Thymus (tissue), 11 donors: ENCODE results near the gene TSNAXIP1. TPM values are rescaled to one million over a fixed set of nuclear protein-coding genes. Genes with fewer than 3 reads are reported as not detected.
A peak's percentile ranks its signal among the peaks of the same experiment; 100 is the strongest.

Experiments
- DNase-seq, 9 donors: peaks; one replicate each; pipeline ENCODE4 v3.0.0-alpha.2; 2013; ENCODE audit warnings: low spot score in 9 of 9, low read depth in 6 of 9, missing footprints in 1 of 9
- H3K27ac ChIP-seq, 2 donors: one replicate each; pipeline ENCODE4 v1.5.1; 2013; ENCODE audit warnings: control low read depth in 1 of 2, low read depth in 1 of 2, low read length in 1 of 2, mild to moderate bottlenecking in 1 of 2, moderate library complexity in 1 of 2
- H3K27me3 ChIP-seq, 2 donors: one replicate each; pipeline ENCODE4 v1.5.1; 2013; ENCODE audit warnings: low read length in 1 of 2; ENCODE audit not compliant: control insufficient read depth in 2 of 2, insufficient read depth in 1 of 2
- H3K36me3 ChIP-seq, 2 donors: one replicate each; pipeline ENCODE4 v1.5.1; 2013; ENCODE audit warnings: low read length in 1 of 2, mild to moderate bottlenecking in 1 of 2, moderate library complexity in 1 of 2; ENCODE audit not compliant: control insufficient read depth in 2 of 2, insufficient read depth in 2 of 2
- H3K4me1 ChIP-seq, 2 donors: one replicate each; pipeline ENCODE4 v1.5.1; 2013; ENCODE audit warnings: low read length in 2 of 2; ENCODE audit not compliant: control insufficient read depth in 2 of 2, insufficient read depth in 2 of 2
- H3K4me3 ChIP-seq, 2 donors: one replicate each; pipeline ENCODE4 v1.5.1; 2013; ENCODE audit warnings: low read length in 2 of 2, control low read depth in 1 of 2, mild to moderate bottlenecking in 1 of 2
- H3K9me3 ChIP-seq, 2 donors: one replicate each; pipeline ENCODE4 v1.5.1; 2013; ENCODE audit warnings: low read length in 1 of 2, mild to moderate bottlenecking in 1 of 2; ENCODE audit not compliant: control insufficient read depth in 2 of 2, insufficient read depth in 1 of 2
- WGBS: extraction: QIAGEN DNeasy Blood & Tissue Kit; methylation state at CpG from one replicate; pipeline ENCODE4 v1.1.7; 2013; 5-methylcytosine and 5-hydroxymethylcytosine counted together
- polyA plus RNA-seq: library from polyadenylated mRNA; stranded (reverse); fragments of 200-250 nt; gene quantifications from one replicate; pipeline ENCODE4 v1.2.3, GENCODE V29; 2013
- total RNA-seq: library from RNA; stranded (reverse); fragments of 120-200 nt; gene quantifications from one replicate; pipeline ENCODE4 v1.2.4, GENCODE V29; 2013
- donor health status: healthy.

Gene TSNAXIP1
- total and polyA plus RNA-seq, 2 donors: 0.76 to 2.0 TPM

GRCh38 chr16:67846063-67846319 is 39.3 kb downstream of the TSNAXIP1 start:
- DNase-seq: no peak
- Histone ChIP-seq H3K9me3 (peaks cover 0 to 9% of the 10 kb centered on the region in 2 donors), H3K4me3 (peak overlapping the region; percentile 86 to 94), H3K27ac (peak overlapping the region; percentile 89 to 97), H3K27me3 (no peaks in the 10 kb centered on the region), H3K4me1 (peaks cover 32 to 61% of the 10 kb centered on the region in 2 donors), H3K36me3 (peaks cover 0 to 3% of the 10 kb centered on the region in 2 donors)
- WGBS: 33% methylated on average over 2 of the region's 2 CpGs

- DNase-seq: peak; percentile 83 to 99 (median 96)
- Histone ChIP-seq H3K36me3 (peaks cover 0 to 3% of the 10 kb centered on the region in 2 donors), H3K4me1 (peaks cover 32 to 57% of the 10 kb centered on the region in 2 donors), H3K4me3 (peak within 1 kb of the TSS; percentile 86 to 94), H3K27ac (peak within 1 kb of the TSS; percentile 89 to 97), H3K9me3 (peaks cover 0 to 9% of the 10 kb centered on the region in 2 donors), H3K27me3 (no peaks in the 10 kb centered on the region)
- under 1% methylated on average over 57 of the region's 57 CpGs for WGBS
Observed at GRCh38 chr16:67846320-67847063, 39.8 kb downstream of the TSNAXIP1 start, which contains the start of gene NUTF2. Gene NUTF2 (plus strand): TSS chr16:67846933. CDS start chr16:67865131, 18,198 bp downstream.

GRCh38 chr16:67847064-67847861 is 40.6 kb downstream of the TSNAXIP1 start, which contains the start of gene CENPT:
Gene CENPT (minus strand): TSS chr16:67847693. CDS start chr16:67833859, 13,834 bp downstream.
- Histone ChIP-seq H3K4me1 (peaks cover 32 to 54% of the 10 kb centered on the region in 2 donors), H3K27ac (peak within 1 kb of the TSS; percentile 89 to 97), H3K9me3 (peaks cover 0 to 9% of the 10 kb centered on the region in 2 donors), H3K27me3 (no peaks in the 10 kb centered on the region), H3K36me3 (peaks cover 0 to 3% of the 10 kb centered on the region in 2 donors), H3K4me3 (peak within 1 kb of the TSS; percentile 86 to 94)
- under 1% methylated on average over 62 of the region's 62 CpGs for WGBS
- no peak for DNase-seq

GRCh38 chr16:67848118-67848517 is 41.4 kb downstream of the TSNAXIP1 start:
- no peak for DNase-seq
- H3K4me3 ChIP-seq: peak overlapping the region; percentile 2 to 94
- peaks cover 0 to 9% of the 10 kb centered on the region in 2 donors for H3K9me3 ChIP-seq
- no peaks in the 10 kb centered on the region for H3K27me3 ChIP-seq
- WGBS: 98% methylated on average over 11 of the region's 11 CpGs
- peaks cover 0 to 3% of the 10 kb centered on the region in 2 donors for H3K36me3 ChIP-seq
- peaks cover 32 to 50% of the 10 kb centered on the region in 2 donors for H3K4me1 ChIP-seq
- H3K27ac ChIP-seq: no peak overlapping the region

- H3K27ac ChIP-seq: no peak overlapping the region
- WGBS: 96% methylated on average over 3 of the region's 3 CpGs
- H3K9me3 ChIP-seq: no peaks in the 10 kb centered on the region
- DNase-seq: no peak
- no peak overlapping the region for H3K4me3 ChIP-seq
- H3K36me3 ChIP-seq: peaks cover 2 to 4% of the 10 kb centered on the region in 2 donors
- peaks cover 0 to 5% of the 10 kb centered on the region in 2 donors for H3K4me1 ChIP-seq
- no peaks in the 10 kb centered on the region for H3K27me3 ChIP-seq
Observed at GRCh38 chr16:67853670-67854069, 47.0 kb downstream of the TSNAXIP1 start.

- H3K4me1 ChIP-seq: peaks cover 0 to 2% of the 10 kb centered on the region in 2 donors
- no peaks in the 10 kb centered on the region for H3K27me3 ChIP-seq
- whole genome bisulfite sequencing: 90% methylated on average over 10 of the region's 10 CpGs
- no peak for DNase-seq
- H3K36me3 ChIP-seq: peaks cover 3 to 10% of the 10 kb centered on the region in 2 donors
- H3K4me3 ChIP-seq: no peak overlapping the region
- H3K27ac ChIP-seq: no peak overlapping the region
- H3K9me3 ChIP-seq: no peaks in the 10 kb centered on the region
Observed at GRCh38 chr16:67855789-67856188, 49.1 kb downstream of the TSNAXIP1 start.

- H3K27me3 ChIP-seq: no peaks in the 10 kb centered on the region
- peaks cover 13 to 17% of the 10 kb centered on the region in 2 donors for H3K36me3 ChIP-seq
- WGBS: 97% methylated on average over 5 of the region's 5 CpGs
- no peaks in the 10 kb centered on the region for H3K9me3 ChIP-seq
- H3K4me1 ChIP-seq: peaks cover 0 to 2% of the 10 kb centered on the region in 2 donors
- DNase-seq: no peak
- H3K27ac ChIP-seq: no peak overlapping the region
- no peak overlapping the region for H3K4me3 ChIP-seq
Observed at GRCh38 chr16:67856927-67857546, 50.3 kb downstream of the TSNAXIP1 start.

GRCh38 chr16:67857547-67858233 is 51.0 kb downstream of the TSNAXIP1 start:
- WGBS: 97% methylated on average over 3 of the region's 3 CpGs
- H3K4me1 ChIP-seq: peaks cover 0 to 2% of the 10 kb centered on the region in 2 donors
- H3K36me3 ChIP-seq: peaks cover 14 to 17% of the 10 kb centered on the region in 2 donors
- no peaks in the 10 kb centered on the region for H3K9me3 ChIP-seq
- no peak overlapping the region for H3K27ac ChIP-seq
- DNase-seq: no peak
- no peak overlapping the region for H3K4me3 ChIP-seq
- no peaks in the 10 kb centered on the region for H3K27me3 ChIP-seq
